HepG2 (cell line): ENCODE data around the gene TBL3. TPM values are rescaled to one million over a fixed set of nuclear protein-coding genes. Genes with fewer than 3 reads are reported as not detected.

Source experiments
- ATAD3A ChIP-seq: sonication (generic); formaldehyde crosslinking; IDR thresholded peaks from 2 replicates; pipeline ENCODE4 v1.4.0; 2020; ENCODE audit warnings: missing genetic modification reagents
- ATF6 ChIP-seq: sonication (generic); formaldehyde crosslinking; conservative IDR thresholded peaks from 2 replicates; pipeline ENCODE4 v1.4.0; 2020; ENCODE audit warnings: missing genetic modification reagents
- GPBP1L1 ChIP-seq: sonication (generic); formaldehyde crosslinking; IDR thresholded peaks from 2 replicates; pipeline ENCODE4 v1.5.0; 2020; ENCODE audit warnings: mild to moderate bottlenecking, missing genetic modification reagents
- MLX ChIP-seq: IDR thresholded peaks from 2 replicates; pipeline ENCODE4 v1.6.1; 2016
- NCOA1 ChIP-seq: sonication (generic); formaldehyde crosslinking; IDR thresholded peaks from 2 replicates; pipeline ENCODE4 v1.9.0; 2021; ENCODE audit warnings: missing genetic modification reagents
- NFRKB ChIP-seq: fragments of 450-650 bp; IDR thresholded peaks from 2 replicates; pipeline ENCODE4 v1.6.1; 2017
- RXRB ChIP-seq: IDR thresholded peaks from 2 replicates; pipeline ENCODE4 v1.6.1; 2016; ENCODE audit warnings: borderline replicate concordance, missing genetic modification reagents, missing compliant biosample characterization
- SOX13 ChIP-seq, 3 experiments: fragments of 450-650 bp in 1 of 3; sonication (generic) in 1 of 3; formaldehyde crosslinking in 1 of 3; IDR thresholded peaks in 2 of 3; conservative IDR thresholded peaks in 1 of 3; 2 replicates each; pipeline versions ENCODE4 v1.5.0 to v1.6.1; 2016 to 2020; ENCODE audit warnings: antibody characterized with exemption in 1 of 3, mild to moderate bottlenecking in 1 of 3, missing compliant biosample characterization in 1 of 3, missing genetic modification reagents in 1 of 3, moderate library complexity in 1 of 3
- SRSF4 ChIP-seq: fragments of 200-400 bp; formaldehyde crosslinking; IDR thresholded peaks from one replicate; pipeline ENCODE4 v1.6.1; 2018; ENCODE audit warnings: mild to moderate bottlenecking, low read depth, low read length, moderate library complexity; ENCODE audit not compliant: poor library complexity, severe bottlenecking
- ZNF12 ChIP-seq: sonication (generic); formaldehyde crosslinking; IDR thresholded peaks from 2 replicates; pipeline ENCODE4 v1.5.0; 2020; ENCODE audit warnings: missing genetic modification reagents
- ZNF274 ChIP-seq: sonication (generic); formaldehyde crosslinking; IDR thresholded peaks from 2 replicates; pipeline ENCODE4 v1.5.1; 2020; ENCODE audit warnings: mild to moderate bottlenecking, missing genetic modification reagents
- ZNF503 ChIP-seq: sonication (generic); formaldehyde crosslinking; IDR thresholded peaks from 2 replicates; pipeline ENCODE4 v1.4.0; 2020; ENCODE audit warnings: missing genetic modification reagents
- ZNF513 ChIP-seq: sonication (generic); formaldehyde crosslinking; conservative IDR thresholded peaks from 2 replicates; pipeline ENCODE4 v1.5.0; 2020; ENCODE audit warnings: missing genetic modification reagents
- ZNF710 ChIP-seq: sonication (generic); formaldehyde crosslinking; IDR thresholded peaks from 2 replicates; pipeline ENCODE4 v1.5.0; 2020; ENCODE audit warnings: mild to moderate bottlenecking, missing genetic modification reagents, borderline replicate concordance
- ZNF883 ChIP-seq: sonication (generic); formaldehyde crosslinking; IDR thresholded peaks from 2 replicates; pipeline ENCODE4 v1.5.1; 2020; ENCODE audit warnings: mild to moderate bottlenecking, missing genetic modification reagents; ENCODE audit errors: not compliant biosample characterization
- ZSCAN25 ChIP-seq: sonication (generic); formaldehyde crosslinking; IDR thresholded peaks from 2 replicates; pipeline ENCODE4 v1.8.0; 2022; ENCODE audit warnings: mild to moderate bottlenecking, missing genetic modification reagents
- polyA plus RNA-seq, 8 experiments: library from polyadenylated mRNA; depleted of rRNA in 3 of 8; stranded (reverse) in 7 of 8; unstranded in 1 of 8; fragments of >200 nt; fragmentation: Illumina TruSeq in 4 of 8; extraction: Trizol in 4 of 8; gene quantifications; 2 replicates each; pipeline versions ENCODE4 v1.2.1 to v1.2.3, GENCODE V29; 2011 to 2016; ENCODE audit warnings: low read depth in 4 of 8, missing spikeins in 1 of 8, mixed read lengths in 1 of 8; ENCODE audit not compliant: insufficient read depth in 1 of 8
- total RNA-seq, 5 experiments: library from RNA; depleted of rRNA; stranded (reverse); fragments of >200 nt; fragmentation: Illumina TruSeq; extraction: Trizol; gene quantifications; 2 replicates each; pipeline ENCODE4 v1.2.3, GENCODE V29; 2016; ENCODE audit warnings: low read depth in 1 of 5
- TF ChIP-seq, protein P1 (sequence below): sonication (generic); formaldehyde crosslinking; IDR thresholded peaks from 2 replicates; pipeline ENCODE4 v1.8.0; 2022; ENCODE audit warnings: mild to moderate bottlenecking, missing genetic modification reagents, moderate library complexity
- TF ChIP-seq, protein P2 (sequence below): sonication (generic); formaldehyde crosslinking; IDR thresholded peaks from 2 replicates; pipeline ENCODE4 v1.5.0; 2020; ENCODE audit warnings: missing genetic modification reagents

The TBL3 gene
- total and polyA plus RNA-seq, 2 of the 13 experiments (the other 11 are each of a cell fraction or from before 2014, with no cell fraction given), result 16.8 to 38.0 TPM

DNA sequence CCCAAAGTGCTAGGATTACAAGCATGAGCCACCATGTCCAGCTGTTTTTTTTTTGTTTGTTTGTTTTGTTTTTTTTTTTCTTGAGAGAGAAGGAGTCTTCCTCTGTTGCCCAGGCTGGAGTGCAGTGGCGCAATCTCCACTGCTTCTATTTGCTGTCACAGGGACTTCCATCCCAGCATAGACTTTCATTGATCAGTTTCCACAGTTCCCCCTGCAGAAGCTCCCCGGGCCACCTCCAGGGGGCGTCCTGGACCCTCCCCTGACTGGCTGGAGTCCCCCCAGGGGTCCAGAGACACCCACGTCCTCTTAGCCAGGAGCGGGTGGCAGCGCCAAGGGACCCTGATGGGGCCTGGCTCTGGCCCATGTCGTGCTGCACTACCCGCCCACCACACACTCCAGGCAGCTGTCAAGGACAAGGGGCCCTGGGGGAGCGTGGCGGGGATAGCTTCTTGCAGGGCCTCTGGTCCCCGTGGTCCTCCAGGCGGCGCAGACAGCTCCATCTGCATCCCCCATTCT, 44.6 kb downstream of the TBL3 start (continued):
- no peak for TF ChIP-seq GPBP1L1
- TF ChIP-seq ZNF710 (CRISPR knock-in tag), result no peak
- no peak for TF ChIP-seq NCOA1 (CRISPR knock-in tag)
- TF ChIP-seq ZSCAN25 (CRISPR knock-in tag), result no peak
- no peak for TF ChIP-seq NFRKB
- TF ChIP-seq ZNF883 (CRISPR knock-in tag), result no peak
- no peak for TF ChIP-seq ATF6
- TF ChIP-seq ZNF503 (CRISPR knock-in tag), result no peak
- no peak for TF ChIP-seq ZNF513
- TF ChIP-seq RXRB (CRISPR knock-in tag), result no peak; the same call in 1 of the 2 replicates
- no peak for TF ChIP-seq MLX (CRISPR knock-in tag)
- TF ChIP-seq SRSF4, result no peak
- TF ChIP-seq SOX13 (IDR thresholded peaks at IDR 0.05), result no peak
- no peak for TF ChIP-seq SOX13 (CRISPR knock-in tag; conservative IDR thresholded peaks at IDR 0.05 in 1 of 2, IDR thresholded peaks at IDR 0.05 in 1 of 2)
- TF ChIP-seq ZNF12, result no peak
- TF ChIP-seq, protein P1, sequence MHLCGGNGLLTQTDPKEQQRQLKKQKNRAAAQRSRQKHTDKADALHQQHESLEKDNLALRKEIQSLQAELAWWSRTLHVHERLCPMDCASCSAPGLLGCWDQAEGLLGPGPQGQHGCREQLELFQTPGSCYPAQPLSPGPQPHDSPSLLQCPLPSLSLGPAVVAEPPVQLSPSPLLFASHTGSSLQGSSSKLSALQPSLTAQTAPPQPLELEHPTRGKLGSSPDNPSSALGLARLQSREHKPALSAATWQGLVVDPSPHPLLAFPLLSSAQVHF (CRISPR knock-in tag), result no peak
- TF ChIP-seq, protein P2, sequence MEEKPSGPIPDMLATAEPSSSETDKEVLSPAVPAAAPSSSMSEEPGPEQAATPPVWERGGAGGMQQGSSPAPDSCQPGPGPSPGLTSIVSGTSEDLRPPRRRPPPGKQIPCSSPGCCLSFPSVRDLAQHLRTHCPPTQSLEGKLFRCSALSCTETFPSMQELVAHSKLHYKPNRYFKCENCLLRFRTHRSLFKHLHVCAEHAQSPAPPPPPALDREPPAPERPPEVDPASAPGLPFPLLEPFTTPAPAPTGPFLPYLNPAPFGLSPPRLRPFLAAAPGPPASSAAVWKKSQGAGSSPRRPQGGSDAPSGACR (CRISPR knock-in tag), result no peak
- no peak; the same call in 1 of the 2 replicates for TF ChIP-seq ZNF274
- TF ChIP-seq ATAD3A (CRISPR knock-in tag), result no peak
